Bronchus fibroblast of lung (primary cell): ENCODE measurements around the gene TMEM178A. TPM values are rescaled to one million over a fixed set of nuclear protein-coding genes. Genes with fewer than 3 reads are reported as not detected.

Experiments used
- total RNA-seq: library from RNA; depleted of rRNA; stranded (reverse); fragments of >200 nt; gene quantifications from 2 replicates; pipeline ENCODE4 v1.2.3, GENCODE V29; 2015

Gene TMEM178A
- 0.84 TPM in 1 of 2 replicates, not detected in the other for total RNA-seq

DNA sequence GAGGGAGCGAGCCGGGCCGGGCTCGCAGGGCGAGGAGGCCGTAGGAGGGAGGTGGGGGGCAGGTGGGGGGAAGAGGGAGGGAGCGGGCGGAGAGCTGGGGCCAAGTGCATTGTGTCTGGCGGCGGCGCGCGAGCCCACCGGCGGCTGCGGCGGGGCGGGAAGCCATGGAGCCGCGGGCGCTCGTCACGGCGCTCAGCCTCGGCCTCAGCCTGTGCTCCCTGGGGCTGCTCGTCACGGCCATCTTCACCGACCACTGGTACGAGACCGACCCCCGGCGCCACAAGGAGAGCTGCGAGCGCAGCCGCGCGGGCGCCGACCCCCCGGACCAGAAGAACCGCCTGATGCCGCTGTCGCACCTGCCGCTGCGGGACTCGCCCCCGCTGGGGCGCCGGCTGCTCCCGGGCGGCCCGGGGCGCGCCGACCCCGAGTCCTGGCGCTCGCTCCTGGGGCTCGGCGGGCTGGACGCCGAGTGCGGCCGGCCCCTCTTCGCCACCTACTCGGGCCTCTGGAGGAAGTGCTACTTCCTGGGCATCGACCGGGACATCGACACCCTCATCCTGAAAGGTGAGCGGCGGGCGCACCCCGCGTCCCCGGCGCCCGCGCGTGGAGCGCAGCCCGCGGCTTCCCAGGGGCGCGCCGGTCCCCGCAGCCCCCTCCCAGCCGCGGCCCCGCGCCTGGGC lies at the start of gene TMEM178A:
TMEM178A (plus strand) TSS at position 107 of the 680 bp plus-strand sequence; CDS start at position 165, 58 bp downstream.

Other genes starting within 250 kb of the TMEM178A start
- gene MAP4K3, start 228.6 kb upstream of the TMEM178A start, total RNA-seq = 14.7 and 18.7 TPM in 2 replicates
- 3.7 and 4.2 TPM in 2 replicates for gene THUMPD2, start 113.3 kb downstream of the TMEM178A start, total RNA-seq